K562 (cell line): ENCODE results near the gene ACAD8. TPM values are rescaled to one million over a fixed set of nuclear protein-coding genes. Genes with fewer than 3 reads are reported as not detected.

Experiments used
- ATAC-seq: fragments of 200-7000 bp; cut with Tn5 transposase; 3 replicates; pipeline ENCODE4 v1.9.1; 2020; ENCODE audit warnings: moderate library complexity
- BruUV-seq: library from RNA; stranded (reverse); fragments of 400-500 nt; replicated peaks from 2 replicates; lab custom pipeline; 2021; lab: Mats Ljungman, UMichigan
- CTCF ChIA-PET: fragments of 300-600 bp; formaldehyde crosslinking; extraction: SDS; loops from one replicate; lab custom pipeline; 2021; ENCODE audit warnings: low intra/inter-chr PET ratio; lab: Yijun Ruan, JAX
- POLR2A ChIA-PET: fragments of 300-600, 350-650 bp; sonication (Branson Sonifier 250); formaldehyde crosslinking; extraction: SDS; loops from one replicate; lab custom pipeline; 2021; ENCODE audit warnings: antibody characterized with exemption, inconsistent platforms; lab: Yijun Ruan, JAX
- DNase-seq, 4 experiments: peaks; one replicate each; pipeline versions ENCODE4 v3.0.0 to v3.0.0-alpha.2; 2011 to 2018; ENCODE audit warnings: low spot score in 3 of 4, mixed read lengths in 3 of 4; ENCODE audit errors: extremely low read depth in 1 of 4
- FAIRE-seq: peaks from 2 replicates; lab custom pipeline; 2011; peaks lifted over from hg19 to GRCh38; lab: Jason Lieb, UNC
- H2AFZ ChIP-seq: 2 replicates; pipeline ENCODE4 v1.6.0; 2011; ENCODE audit warnings: low read depth, low read length, control low read depth, inconsistent platforms
- H3K27ac ChIP-seq: fragments of 200-600 bp; 3 replicates; pipeline ENCODE4 v1.8.0; 2011; ENCODE audit warnings: low read depth, mild to moderate bottlenecking, control low read depth, inconsistent platforms, low read length, moderate library complexity, mixed read lengths; ENCODE audit errors: extremely low read depth
- H3K27me3 ChIP-seq, 2 experiments: fragments of 300-600 bp in 1 of 2; 2 replicates in 1 of 2; 3 replicates in 1 of 2; pipeline versions ENCODE4 v1.6.0 to v1.8.0; 2011; ENCODE audit warnings: inconsistent platforms in 2 of 2, low read length in 2 of 2, mild to moderate bottlenecking in 1 of 2, mixed read lengths in 1 of 2, moderate library complexity in 1 of 2; ENCODE audit not compliant: control insufficient read depth in 2 of 2, insufficient read depth in 2 of 2
- H3K36me3 ChIP-seq: fragments of 300-600 bp; 3 replicates; pipeline ENCODE4 v1.8.0; 2011; ENCODE audit warnings: mild to moderate bottlenecking, low read length, inconsistent platforms; ENCODE audit not compliant: control insufficient read depth, insufficient read depth
- H3K4me1 ChIP-seq, 2 experiments: fragments of 200-600 bp in 1 of 2; replicated peaks in 1 of 2; 2 replicates in 1 of 2; 3 replicates in 1 of 2; pipeline versions ENCODE4 v1.5.1 to v1.8.0; 2011; ENCODE audit warnings: inconsistent platforms in 2 of 2, low read length in 2 of 2, mild to moderate bottlenecking in 1 of 2, mixed read lengths in 1 of 2, moderate library complexity in 1 of 2; ENCODE audit not compliant: control insufficient read depth in 2 of 2, insufficient read depth in 2 of 2
- H3K4me2 ChIP-seq: 2 replicates; pipeline ENCODE4 v1.6.1; 2011; ENCODE audit warnings: low read length, control low read depth, inconsistent platforms, mixed read lengths; ENCODE audit not compliant: insufficient read depth
- H3K4me3 ChIP-seq: fragments of 200-600 bp; sonication (generic), shearing (Covaris generic); 2 replicates; pipeline ENCODE4 v1.5.1; 2016; ENCODE audit warnings: control low read depth, inconsistent platforms
- H3K79me2 ChIP-seq: fragments of 200-600 bp; 3 replicates; pipeline ENCODE4 v1.8.0; 2011; ENCODE audit warnings: low read length, inconsistent platforms; ENCODE audit not compliant: control insufficient read depth, insufficient read depth
- H3K9ac ChIP-seq, 2 experiments: 2 replicates each; pipeline versions ENCODE4 v1.6.0 to v1.6.1; 2011; ENCODE audit warnings: low read depth in 2 of 2, low read length in 2 of 2, control low read depth in 1 of 2, inconsistent platforms in 1 of 2, mild to moderate bottlenecking in 1 of 2, mixed read lengths in 1 of 2; ENCODE audit not compliant: insufficient read depth in 1 of 2
- H3K9me1 ChIP-seq: one replicate; pipeline ENCODE4 v1.6.0; 2011; ENCODE audit warnings: inconsistent platforms, mild to moderate bottlenecking, low read length, moderate library complexity; ENCODE audit not compliant: control insufficient read depth, insufficient read depth
- H3K9me3 ChIP-seq: replicated peaks from 2 replicates; pipeline ENCODE4 v1.5.1; 2011; ENCODE audit warnings: low read depth, low read length, inconsistent platforms; ENCODE audit not compliant: control insufficient read depth, insufficient read depth
- H4K20me1 ChIP-seq: replicated peaks from 2 replicates; pipeline ENCODE4 v1.6.1; 2011; ENCODE audit warnings: low read length, inconsistent platforms, mixed read lengths; ENCODE audit not compliant: control insufficient read depth, insufficient read depth
- CBX2 ChIP-seq: fragments of 200-600 bp; sonication (generic); IDR thresholded peaks from one replicate; pipeline ENCODE4 v1.6.1; 2012; ENCODE audit warnings: mild to moderate bottlenecking, low read length, inconsistent platforms; ENCODE audit not compliant: insufficient read depth, poor library complexity, severe bottlenecking
- HMG20B ChIP-seq: fragments of 250-450 bp; sonication (Bioruptor Pico); IDR thresholded peaks from 2 replicates; pipeline ENCODE4 v1.5.0; 2021; ENCODE audit warnings: mild to moderate bottlenecking
- ILK ChIP-seq: fragments of 450-650 bp; IDR thresholded peaks from 2 replicates; pipeline ENCODE4 v1.6.1; 2016; ENCODE audit warnings: missing genetic modification characterization, low read depth, mild to moderate bottlenecking, missing compliant biosample characterization, moderate library complexity, borderline replicate concordance
- NCOR1 ChIP-seq: fragments of 450-650 bp; IDR thresholded peaks from 2 replicates; pipeline ENCODE4 v1.6.1; 2016; ENCODE audit warnings: mild to moderate bottlenecking, moderate library complexity
- PPARD ChIP-seq: fragments of 250-450 bp; sonication (Bioruptor Pico); IDR thresholded peaks from 2 replicates; pipeline ENCODE4 v1.8.0; 2022; ENCODE audit warnings: inconsistent platforms, mild to moderate bottlenecking, moderate library complexity
- SMARCA4 ChIP-seq: fragments of 450-650 bp; IDR thresholded peaks from 2 replicates; pipeline ENCODE4 v1.6.1; 2016
- SREBF1 ChIP-seq: fragments of 150-350 bp; IDR thresholded peaks from 2 replicates; pipeline ENCODE4 v1.6.1; 2014; ENCODE audit warnings: antibody characterized with exemption, low read depth, low read length, borderline replicate concordance
- TAF15 ChIP-seq: fragments of 200-400 bp; formaldehyde crosslinking; IDR thresholded peaks from 2 replicates; pipeline ENCODE4 v1.6.1; 2017; ENCODE audit warnings: mild to moderate bottlenecking, low read depth, low read length, moderate library complexity
- ZNF518B ChIP-seq: fragments of 250-450 bp; sonication (Bioruptor Pico); IDR thresholded peaks from 2 replicates; pipeline ENCODE4 v1.5.0; 2021; ENCODE audit warnings: mild to moderate bottlenecking, moderate library complexity
- WGBS: fragments of 100-300 bp; shearing (Covaris generic); methylation state at CpG from one replicate; pipeline ENCODE4 v1.1.6; 2016; ENCODE audit warnings: low coverage, mixed read lengths; ENCODE audit not compliant: insufficient coverage; ENCODE audit errors: missing lambda C conversion rate; 5-methylcytosine and 5-hydroxymethylcytosine counted together
- in situ Hi-C: fragments of 300-500 bp; cut with MboI; formaldehyde crosslinking; loops from 4 replicates; pipeline ENCODE4 v1.15.0; 2018; ENCODE audit warnings: inconsistent platforms, mixed read lengths
- intact Hi-C: fragments of 100-400 bp; cut with micrococcal nuclease; formaldehyde crosslinking; loops from 2 replicates; pipeline ENCODE4 v1.14.2; 2022
- polyA plus RNA-seq, 8 experiments: library from polyadenylated mRNA; depleted of rRNA in 4 of 8; stranded (reverse) in 5 of 8; unstranded in 3 of 8; fragments of >200 nt; fragmentation: Nextera tagmentation in 2 of 8; fragmentation: Illumina TruSeq in 1 of 8; extraction: Ambion mirVana in 2 of 8; extraction: Trizol in 1 of 8; gene quantifications; 2 replicates each; pipeline versions ENCODE4 v1.2.1 to v1.2.3, GENCODE V29; 2011 to 2014; ENCODE audit warnings: inconsistent platforms in 1 of 8, missing spikeins in 1 of 8
- total RNA-seq, 7 experiments: library from RNA; depleted of rRNA in 6 of 7; stranded (reverse); fragments of >200 nt in 6 of 7; fragmentation: Illumina TruSeq in 2 of 7; extraction: Trizol in 2 of 7; gene quantifications; 2 replicates each; pipeline versions ENCODE4 v1.2.1 to v1.2.3, GENCODE V29; 2011 to 2021; ENCODE audit warnings: low replicate concordance in 1 of 7
- TF ChIP-seq, protein P1 (sequence below), 2 experiments: fragments of 450-650 bp in 1 of 2; sonication (generic) in 1 of 2; formaldehyde crosslinking in 1 of 2; IDR thresholded peaks; 2 replicates each; pipeline versions ENCODE4 v1.7.1 to v1.9.0; 2016 to 2022; ENCODE audit warnings: inconsistent platforms in 1 of 2, mild to moderate bottlenecking in 1 of 2, missing genetic modification reagents in 1 of 2

Gene ACAD8
- total and polyA plus RNA-seq, 9 of the 15 experiments (the other 6 are each of a cell fraction or from before 2014, with no cell fraction given) = 6.5 to 34.1 (median 20.1) TPM

- Histone ChIP-seq H3K36me3 (no peaks in the 10 kb centered on the region), H3K4me2 (no peak overlapping the region), H3K27me3 (peaks cover 37 to 54% of the 10 kb centered on the region in 2 experiments), H3K9me1 (no peaks in the 10 kb centered on the region), H3K4me1 (no peaks in the 10 kb centered on the region), H2AFZ (no peak overlapping the region), H3K4me3 (no peak overlapping the region), H3K9me3 (no peaks in the 10 kb centered on the region), H4K20me1 (no peaks in the 10 kb centered on the region), H3K9ac (no peak overlapping the region), H3K27ac (no peak overlapping the region), H3K79me2 (no peaks in the 10 kb centered on the region)
- ChIA-PET CTCF (no interaction called here), POLR2A (no interaction called here)
- 0% methylated on average over 4 of the region's 5 CpGs for WGBS
- DNase-seq = no peak
- no peak for FAIRE-seq
- intact Hi-C loops (no loop called here), in situ Hi-C loops (no loop called here)
- no TSS peak for BruUV-seq
- ATAC-seq = no peak
- TF ChIP-seq HMG20B (CRISPR knock-in tag) (no peak), NCOR1 (no peak), TAF15 (no peak), PPARD (CRISPR knock-in tag) (no peak), SMARCA4 (no peak), ZNF518B (CRISPR knock-in tag) (no peak), SREBF1 (no peak), ILK (tag) (no peak), CBX2 (no peak)
- TF ChIP-seq, protein P1, sequence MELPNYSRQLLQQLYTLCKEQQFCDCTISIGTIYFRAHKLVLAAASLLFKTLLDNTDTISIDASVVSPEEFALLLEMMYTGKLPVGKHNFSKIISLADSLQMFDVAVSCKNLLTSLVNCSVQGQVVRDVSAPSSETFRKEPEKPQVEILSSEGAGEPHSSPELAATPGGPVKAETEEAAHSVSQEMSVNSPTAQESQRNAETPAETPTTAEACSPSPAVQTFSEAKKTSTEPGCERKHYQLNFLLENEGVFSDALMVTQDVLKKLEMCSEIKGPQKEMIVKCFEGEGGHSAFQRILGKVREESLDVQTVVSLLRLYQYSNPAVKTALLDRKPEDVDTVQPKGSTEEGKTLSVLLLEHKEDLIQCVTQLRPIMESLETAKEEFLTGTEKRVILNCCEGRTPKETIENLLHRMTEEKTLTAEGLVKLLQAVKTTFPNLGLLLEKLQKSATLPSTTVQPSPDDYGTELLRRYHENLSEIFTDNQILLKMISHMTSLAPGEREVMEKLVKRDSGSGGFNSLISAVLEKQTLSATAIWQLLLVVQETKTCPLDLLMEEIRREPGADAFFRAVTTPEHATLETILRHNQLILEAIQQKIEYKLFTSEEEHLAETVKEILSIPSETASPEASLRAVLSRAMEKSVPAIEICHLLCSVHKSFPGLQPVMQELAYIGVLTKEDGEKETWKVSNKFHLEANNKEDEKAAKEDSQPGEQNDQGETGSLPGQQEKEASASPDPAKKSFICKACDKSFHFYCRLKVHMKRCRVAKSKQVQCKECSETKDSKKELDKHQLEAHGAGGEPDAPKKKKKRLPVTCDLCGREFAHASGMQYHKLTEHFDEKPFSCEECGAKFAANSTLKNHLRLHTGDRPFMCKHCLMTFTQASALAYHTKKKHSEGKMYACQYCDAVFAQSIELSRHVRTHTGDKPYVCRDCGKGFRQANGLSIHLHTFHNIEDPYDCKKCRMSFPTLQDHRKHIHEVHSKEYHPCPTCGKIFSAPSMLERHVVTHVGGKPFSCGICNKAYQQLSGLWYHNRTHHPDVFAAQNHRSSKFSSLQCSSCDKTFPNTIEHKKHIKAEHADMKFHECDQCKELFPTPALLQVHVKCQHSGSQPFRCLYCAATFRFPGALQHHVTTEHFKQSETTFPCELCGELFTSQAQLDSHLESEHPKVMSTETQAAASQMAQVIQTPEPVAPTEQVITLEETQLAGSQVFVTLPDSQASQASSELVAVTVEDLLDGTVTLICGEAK (IDR thresholded peaks at IDR 0.05) = no peak
- TF ChIP-seq, protein P1 (CRISPR knock-in tag; IDR thresholded peaks at IDR 0.05) = no peak
These were observed 59.4 kb downstream of the ACAD8 start for GRCh38 chr11:134312807-134313206.
